Right renal pelvis (tissue), 4 donors: ENCODE data around the gene CBY3. TPM values are rescaled to one million over a fixed set of nuclear protein-coding genes. Genes with fewer than 3 reads are reported as not detected.
"Not testable (repeated sequence)": the region's sequence is repeated elsewhere in the genome, so short reads cannot be mapped to it uniquely, and the experiment has no call there.

Source experiments
- DNase-seq, 4 donors: peaks; one replicate each; pipeline ENCODE4 v3.0.0-alpha.2; 2013; ENCODE audit warnings: low read depth in 4 of 4, low spot score in 3 of 4, missing footprints in 1 of 4
- polyA plus RNA-seq, 4 donors: library from polyadenylated mRNA; unstranded; fragments of 120-200 nt; gene quantifications; one replicate each; pipeline ENCODE4 v1.2.1, GENCODE V29; 2013; ENCODE audit not compliant: insufficient read length in 4 of 4

CBY3 gene
- polyA plus RNA-seq, 4 donors = 0.36 to 0.47 (median 0.42) TPM; not detected in 1

DNA sequence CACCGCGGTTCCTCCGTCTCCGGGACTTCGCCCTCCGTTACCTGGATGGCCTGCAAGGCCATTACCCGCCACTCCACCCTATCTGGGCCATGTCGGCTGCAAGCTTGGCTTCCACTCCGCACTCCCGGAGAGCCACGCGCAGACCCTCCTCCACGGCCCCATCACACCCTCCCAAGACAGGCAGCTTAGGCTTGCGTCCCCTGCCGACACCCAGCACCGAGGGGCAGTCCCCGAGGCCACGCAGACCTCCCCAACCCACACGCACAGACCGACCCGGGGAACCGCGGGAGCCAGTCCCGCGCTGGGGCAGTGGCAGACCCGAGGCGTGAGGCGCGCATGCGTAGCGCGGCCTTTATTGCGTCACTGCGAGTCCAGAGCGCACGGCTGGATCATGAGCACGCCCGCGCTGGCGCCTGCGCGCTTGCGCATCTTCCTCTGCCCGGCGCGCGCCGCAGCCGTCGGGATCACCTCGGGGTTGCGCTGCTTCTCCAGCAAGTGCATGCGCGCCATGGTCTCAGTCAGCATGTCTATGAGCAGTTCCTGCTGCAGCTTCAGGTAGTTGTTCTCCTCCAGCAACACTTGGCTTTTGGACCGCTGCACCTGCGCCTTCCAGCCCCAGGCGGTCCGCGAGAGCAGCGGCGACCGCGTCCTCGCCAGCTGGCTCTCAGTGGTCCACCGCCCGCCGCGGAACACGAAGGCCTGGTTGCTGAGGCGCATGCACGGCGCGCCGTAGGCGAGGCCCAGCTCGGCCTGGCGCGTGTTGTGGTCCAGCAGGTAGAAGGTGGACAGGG, 2.4 kb downstream of the CBY3 start:
- DNase-seq = peak; percentile 93 to 97 (median 95)

DNA sequence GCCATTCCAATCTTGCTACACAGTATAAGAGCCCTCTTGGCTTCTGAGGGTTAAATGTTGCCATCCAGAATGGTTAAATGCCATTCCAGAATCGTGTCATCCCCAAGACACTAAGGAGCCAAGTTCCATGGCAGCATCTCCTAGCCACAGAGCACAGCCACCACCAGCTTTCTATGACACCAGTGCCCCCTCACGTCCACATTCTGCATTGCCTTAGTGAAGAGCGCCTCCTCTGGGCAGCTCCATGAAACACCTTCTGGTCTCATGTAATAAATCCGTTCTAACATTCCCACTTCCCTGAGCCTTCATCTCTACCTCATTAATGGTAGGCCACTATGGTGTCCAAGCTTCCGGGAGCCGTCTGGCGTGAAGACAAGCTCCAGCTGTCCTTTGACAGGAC, 12.4 kb downstream of the CBY3 start:
- DNase-seq = peak in 1 of 4 donors; percentile 36

DNA sequence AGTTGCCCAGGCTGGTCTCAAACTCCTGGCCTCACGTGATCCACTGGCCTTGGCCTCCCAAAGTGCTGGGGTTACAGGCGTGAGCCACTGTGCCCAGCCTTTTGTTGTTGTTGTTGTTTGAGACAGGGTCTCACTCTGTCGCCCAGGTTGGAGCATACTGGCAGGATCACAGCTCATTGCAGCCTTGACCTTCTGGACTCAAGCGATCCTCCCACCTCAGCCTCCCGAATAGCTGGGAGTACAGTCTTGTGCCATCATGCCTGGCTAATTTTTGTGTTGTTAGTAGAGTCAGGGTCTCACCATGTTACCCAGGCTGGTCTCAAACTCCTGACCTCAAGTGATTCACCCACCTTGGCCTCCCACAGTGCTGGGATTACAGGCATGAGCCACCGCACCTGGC, 19.2 kb downstream of the CBY3 start:
- not testable (repeated sequence) for DNase-seq

DNA sequence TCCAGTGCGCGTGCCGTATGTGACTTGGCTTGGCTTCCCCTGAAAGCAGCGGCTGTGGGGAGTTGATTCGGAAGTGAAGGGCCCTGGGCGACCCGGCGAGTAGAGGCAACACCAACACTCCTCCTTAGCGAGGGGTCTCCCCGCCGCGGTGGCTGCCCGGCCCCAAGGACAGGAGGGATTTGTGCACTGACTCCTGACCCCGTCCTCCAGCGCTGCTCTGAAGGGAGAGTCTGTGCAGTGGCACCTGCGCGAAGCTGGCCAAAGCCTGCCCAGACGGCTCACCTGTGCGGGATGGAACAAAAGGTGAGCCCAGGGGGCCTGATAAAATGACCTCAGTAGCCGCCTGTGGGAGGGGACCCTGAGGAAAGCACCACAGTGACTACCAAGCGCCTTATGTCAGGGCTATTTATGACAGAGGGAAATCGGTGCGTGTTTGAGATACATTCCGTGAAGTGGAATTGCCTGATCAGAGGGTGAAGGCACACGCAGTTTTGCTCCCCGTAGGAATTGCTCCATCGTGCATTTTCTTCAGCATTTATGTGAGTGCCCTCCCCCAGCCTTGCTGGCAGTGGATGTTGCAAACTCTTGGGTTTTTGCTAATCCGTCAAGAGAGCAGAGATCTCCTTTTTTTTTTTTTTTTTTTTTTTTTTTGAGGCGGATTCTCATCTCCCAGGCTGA, 22.5 kb downstream of the CBY3 start:
- DNase-seq = not testable (repeated sequence)

DNA sequence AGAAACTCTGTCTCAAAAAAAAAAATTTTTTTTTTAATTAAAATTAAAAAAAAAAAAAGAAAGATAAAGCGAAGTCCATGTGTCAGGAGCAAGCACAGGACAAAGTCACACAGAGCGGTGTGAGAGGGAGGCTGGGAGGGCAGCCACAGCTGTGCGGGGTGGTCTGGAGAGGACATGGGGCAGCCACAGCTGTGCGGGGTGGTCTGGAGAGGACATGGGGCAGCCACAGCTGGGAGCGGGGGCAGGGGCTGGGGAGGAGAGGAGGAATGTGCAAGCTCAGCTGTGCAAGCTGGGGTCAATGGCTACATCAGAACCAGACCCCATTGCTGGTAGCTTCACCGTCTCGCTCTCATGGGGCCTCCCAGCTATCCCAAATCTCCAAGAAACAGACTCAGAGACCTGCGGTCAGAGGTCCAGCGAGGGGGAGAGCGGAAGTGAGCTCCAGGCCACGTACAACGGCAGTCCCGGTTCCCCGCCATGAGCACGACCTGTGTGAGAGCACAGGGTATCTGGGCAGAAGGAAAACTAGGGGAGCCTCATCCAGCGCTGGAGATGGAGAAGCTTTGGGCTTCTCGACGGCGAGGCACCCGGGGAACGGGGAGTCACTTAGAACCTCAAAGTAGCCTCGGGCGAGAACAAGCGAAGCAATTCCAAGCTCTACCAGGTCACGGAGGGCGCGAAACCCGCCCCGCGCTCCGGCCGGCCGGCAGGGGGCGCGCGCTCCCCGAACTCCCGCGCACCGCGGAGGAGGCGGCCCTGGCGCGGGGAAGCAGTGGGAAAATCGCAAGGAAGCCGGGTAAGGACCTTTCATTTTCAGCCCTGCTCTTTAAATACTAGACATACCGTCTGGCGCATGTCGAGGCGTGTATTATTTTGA, 23.3 kb downstream of the CBY3 start:
- not testable (repeated sequence) for DNase-seq

DNA sequence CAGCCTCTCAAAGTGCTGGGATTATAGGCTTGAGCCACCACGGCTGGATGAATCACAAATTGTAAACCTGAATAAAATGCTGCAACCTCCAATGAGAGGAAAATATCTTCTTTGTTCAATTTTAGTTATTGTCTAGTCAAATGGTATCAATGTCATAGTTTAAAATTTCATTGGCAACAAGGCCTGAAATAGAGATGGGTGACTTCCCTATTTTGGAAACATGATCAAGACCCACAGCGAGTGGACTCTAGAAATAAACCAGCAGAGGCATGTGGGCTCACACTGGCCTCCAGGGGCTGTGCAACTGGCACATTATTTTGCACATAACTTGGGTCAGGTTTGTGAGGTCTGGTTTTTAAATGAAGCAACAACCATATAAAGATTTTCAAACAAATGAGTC, 27.7 kb downstream of the CBY3 start:
- not testable (repeated sequence) for DNase-seq

DNA sequence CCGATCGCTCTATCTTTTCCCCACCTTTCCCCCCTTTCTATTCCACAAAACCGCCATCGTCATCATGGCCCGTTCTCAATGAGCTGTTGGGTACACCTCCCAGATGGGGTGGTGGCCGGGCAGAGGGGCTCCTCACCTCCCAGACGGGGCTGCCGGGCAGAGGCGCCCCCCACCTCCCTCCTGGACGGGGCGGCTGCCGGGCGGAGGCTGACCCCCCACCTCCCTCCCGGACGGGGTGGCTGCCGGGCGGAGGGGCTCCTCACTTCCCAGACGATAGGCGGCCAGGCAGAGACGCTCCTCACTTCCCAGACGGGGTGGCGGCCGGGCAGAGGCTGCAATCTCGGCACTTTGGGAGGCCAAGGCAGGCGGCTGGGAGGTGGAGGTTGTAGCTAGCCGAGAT, 30.6 kb downstream of the CBY3 start:
- DNase-seq = not testable (repeated sequence)

DNA sequence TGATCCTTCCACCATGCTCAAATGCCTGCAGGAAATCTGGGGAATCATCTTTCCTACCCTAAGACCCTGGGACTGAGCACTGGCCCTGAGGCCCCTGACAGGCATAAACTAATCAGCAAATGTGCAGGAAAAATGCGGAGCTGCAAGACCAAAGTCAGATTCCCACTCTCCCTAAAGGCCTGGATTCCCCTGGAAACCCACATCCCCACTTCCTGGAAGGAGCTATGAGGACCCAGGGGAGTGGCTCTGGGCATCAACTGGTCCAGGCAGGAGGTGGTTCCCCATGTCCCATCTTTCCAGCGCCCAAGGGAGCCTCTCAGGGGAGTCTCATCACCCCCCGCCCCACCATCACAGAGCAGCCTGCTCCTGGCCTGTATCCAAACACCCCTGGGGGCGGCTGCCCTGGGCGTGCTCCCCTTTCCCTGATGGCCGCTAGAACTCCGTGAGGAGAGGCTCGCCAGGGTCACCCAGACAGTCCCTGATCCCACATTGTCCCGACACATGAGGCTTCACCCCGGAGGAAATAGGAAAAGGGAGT, 31.6 kb downstream of the CBY3 start:
- not testable (repeated sequence) for DNase-seq

DNA sequence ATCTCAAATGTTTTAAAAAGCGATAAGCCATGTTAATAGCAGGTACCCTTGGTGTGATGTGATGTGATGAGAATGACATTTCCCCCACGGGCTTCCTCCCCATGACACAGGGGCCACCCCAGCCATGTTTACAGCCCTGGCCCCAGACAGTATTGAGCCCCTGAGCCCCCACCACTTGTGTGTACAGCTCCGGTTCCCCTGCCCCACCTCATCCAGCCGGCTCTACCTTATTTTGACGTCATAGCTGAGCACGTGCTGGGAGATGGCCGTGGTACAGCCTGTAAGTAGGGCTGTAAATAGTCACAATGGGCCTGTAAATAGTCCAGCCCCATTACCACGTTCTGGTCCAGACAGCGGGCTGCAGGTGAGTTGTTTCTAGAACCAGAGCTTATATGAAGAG, 32.4 kb downstream of the CBY3 start:
- DNase-seq = no peak

DNA sequence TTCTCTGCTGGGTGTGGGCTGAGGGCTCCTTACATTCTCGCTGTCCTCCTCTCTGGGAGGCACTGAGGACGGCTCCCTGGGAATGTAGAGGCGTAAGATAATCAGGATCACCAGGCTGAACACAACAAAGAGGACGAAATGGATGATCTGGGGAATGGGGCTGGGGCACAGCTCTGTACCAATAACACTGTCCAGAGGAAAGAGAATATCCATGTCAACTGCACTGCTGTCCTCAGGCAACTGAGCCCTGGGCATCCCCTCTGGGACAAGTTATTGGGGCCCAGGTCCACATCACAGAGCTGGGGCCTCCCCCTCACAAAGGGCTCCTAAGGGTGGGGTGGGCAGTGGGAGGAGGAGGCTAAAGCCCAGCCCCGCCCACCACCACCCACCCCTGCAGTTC, 36.1 kb downstream of the CBY3 start:
- not testable (repeated sequence) for DNase-seq

DNA sequence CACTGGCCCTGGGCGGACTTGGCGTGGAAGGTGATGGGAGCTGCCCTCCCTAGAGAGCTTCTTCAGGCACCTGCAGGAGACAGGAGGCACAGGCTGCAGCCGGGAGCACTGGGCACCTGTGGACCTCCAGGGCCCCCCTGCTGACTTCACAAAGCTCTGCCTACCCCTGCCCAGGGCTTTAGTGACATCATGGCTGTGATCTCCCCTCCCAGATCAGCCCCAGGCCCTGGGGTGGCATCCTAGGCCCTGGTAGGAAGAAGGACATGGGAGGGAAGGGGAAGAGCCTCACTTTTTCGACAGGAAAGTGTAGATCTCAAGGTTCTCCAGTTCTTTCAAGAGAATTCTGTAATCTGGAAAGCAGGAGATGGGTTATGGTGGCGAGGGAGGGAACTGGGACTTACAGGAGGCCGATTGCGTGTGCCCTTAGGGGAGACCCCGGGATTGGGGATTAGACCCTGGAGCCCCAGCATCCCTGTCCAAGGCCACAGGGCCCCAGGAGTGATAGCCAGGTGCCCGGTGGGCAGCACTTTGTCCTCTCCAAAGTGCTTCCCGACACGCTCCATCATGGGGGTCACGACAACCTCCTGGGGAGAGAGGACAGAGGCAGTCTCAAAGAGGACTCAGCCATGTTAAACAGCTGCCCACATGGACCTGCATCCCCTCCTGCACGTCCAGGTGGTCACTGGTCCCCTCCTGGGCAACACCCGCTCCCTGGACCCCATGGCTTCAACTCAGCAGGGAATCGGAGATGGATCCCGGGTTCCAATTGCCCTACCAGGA, 37.5 kb downstream of the CBY3 start:
- not testable (repeated sequence) for DNase-seq

DNA sequence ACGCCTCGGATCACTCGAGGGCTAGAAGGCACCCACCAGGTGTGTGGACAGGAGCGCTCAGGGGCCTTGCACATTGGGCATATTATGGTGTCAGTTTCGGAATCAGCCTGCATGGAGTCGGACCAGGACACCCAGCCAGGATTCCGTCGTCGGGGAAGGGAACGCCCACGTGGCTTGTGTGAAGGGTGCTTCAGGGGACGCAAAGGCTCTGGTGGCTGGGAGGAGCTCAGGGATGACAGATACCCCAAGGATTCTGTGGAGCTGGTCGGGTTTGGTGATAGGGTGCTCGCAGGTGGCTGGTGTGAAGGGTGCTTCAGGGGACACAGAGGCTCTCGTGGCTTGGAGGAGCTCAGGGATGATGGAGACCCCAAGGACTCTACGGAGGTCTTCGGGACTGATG, 38.2 kb downstream of the CBY3 start:
- not testable (repeated sequence) for DNase-seq

DNA sequence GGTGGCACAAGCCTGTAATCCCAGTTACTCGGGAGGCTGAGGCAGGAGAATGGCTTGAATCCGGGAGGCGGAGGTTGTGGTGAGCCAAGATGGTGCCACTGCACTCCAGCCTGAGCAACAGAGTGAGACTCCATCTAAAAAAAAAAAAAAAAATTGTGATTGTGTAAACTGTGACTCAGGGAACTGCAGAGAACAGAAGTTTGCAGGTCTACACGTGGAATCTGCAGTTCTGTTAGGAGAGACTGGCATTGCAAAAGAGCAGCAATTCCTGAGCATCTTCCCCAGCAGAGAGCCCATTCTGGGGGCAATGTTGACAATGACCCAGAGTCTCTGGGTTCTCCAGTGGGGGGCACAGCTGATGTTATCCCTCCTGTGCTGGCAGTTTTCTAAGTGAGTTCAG, 39.1 kb downstream of the CBY3 start:
- DNase-seq = not testable (repeated sequence)

DNA sequence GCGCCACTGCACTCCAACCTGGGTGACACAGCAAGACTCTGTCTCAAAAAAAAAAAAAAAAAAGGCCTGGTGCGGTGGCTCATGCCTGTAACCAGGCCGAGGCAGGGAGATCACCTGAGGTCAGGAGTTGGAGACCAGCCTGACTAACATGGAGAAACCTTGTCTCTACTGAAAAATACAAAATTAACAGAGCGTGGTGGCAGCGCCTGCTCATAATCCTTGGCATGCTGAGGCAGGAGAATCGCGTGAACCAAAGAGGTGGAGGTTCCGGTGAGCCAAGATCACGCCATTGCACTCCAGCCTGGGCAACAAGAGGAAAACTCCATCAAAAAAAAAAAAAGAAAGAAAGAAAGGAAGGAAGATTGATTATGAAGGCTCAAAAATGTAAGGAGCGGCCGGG, 41.5 kb downstream of the CBY3 start:
- not testable (repeated sequence) for DNase-seq

DNA sequence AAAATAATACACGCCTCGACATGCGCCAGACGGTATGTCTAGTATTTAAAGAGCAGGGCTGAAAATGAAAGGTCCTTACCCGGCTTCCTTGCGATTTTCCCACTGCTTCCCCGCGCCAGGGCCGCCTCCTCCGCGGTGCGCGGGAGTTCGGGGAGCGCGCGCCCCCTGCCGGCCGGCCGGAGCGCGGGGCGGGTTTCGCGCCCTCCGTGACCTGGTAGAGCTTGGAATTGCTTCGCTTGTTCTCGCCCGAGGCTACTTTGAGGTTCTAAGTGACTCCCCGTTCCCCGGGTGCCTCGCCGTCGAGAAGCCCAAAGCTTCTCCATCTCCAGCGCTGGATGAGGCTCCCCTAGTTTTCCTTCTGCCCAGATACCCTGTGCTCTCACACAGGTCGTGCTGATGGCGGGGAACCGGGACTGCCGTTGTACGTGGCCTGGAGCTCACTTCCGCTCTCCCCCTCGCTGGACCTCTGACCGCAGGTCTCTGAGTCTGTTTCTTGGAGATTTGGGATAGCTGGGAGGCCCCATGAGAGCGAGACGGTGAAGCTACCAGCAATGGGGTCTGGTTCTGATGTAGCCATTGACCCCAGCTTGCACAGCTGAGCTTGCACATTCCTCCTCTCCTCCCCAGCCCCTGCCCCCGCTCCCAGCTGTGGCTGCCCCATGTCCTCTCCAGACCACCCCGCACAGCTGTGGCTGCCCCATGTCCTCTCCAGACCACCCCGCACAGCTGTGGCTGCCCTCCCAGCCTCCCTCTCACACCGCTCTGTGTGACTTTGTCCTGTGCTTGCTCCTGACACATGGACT, 46.3 kb downstream of the CBY3 start:
- DNase-seq = not testable (repeated sequence)

DNA sequence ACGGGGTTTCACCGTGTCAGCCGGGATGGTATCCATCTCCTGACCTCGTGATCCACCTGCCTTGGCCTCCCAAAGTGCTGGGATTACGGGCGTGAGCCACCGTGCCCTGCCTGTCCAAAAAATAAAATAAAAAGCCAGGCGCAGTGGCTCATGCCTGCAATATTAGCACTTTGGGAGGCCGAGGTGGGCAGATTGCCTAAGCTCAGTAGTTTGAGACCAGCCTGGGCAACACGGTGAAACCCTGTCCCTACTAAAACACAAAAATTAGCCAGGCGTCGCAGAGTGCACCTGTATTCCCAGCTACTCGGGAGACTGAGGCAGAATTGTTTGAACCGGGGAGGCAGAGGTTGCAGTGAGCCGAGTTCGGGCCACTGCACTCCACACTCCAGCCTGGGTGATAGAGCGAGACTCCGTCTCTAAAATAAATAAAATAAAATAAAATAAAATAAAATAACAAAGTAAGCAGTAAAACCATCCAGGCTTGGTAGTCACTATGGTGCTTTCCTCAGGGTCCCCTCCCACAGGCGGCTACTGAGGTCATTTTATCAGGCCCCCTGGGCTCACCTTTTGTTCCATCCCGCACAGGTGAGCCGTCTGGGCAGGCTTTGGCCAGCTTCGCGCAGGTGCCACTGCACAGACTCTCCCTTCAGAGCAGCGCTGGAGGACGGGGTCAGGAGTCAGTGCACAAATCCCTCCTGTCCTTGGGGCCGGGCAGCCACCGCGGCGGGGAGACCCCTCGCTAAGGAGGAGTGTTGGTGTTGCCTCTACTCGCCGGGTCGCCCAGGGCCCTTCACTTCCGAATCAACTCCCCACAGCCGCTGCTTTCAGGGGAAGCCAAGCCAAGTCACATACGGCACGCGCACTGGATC, 47.1 kb downstream of the CBY3 start:
- DNase-seq = not testable (repeated sequence)
